HG03064 (cell line): ENCODE data around the gene ZP1.

Source experiments
- ATAC-seq: cut with Tn5 transposase; IDR thresholded peaks from one replicate; pipeline ENCODE4 v1.9.1; 2021; ENCODE audit warnings: low read depth; ENCODE audit not compliant: unreplicated experiment

Gene ZP1

GRCh38 chr11:60844045-60844869, 23.1 kb upstream of the ZP1 start:
- no peak for ATAC-seq

- ATAC-seq, result no peak
Measured at GRCh38 chr11:60844870-60845221, 22.5 kb upstream of the ZP1 start.

- no peak for ATAC-seq
Measured at GRCh38 chr11:60845338-60845737, 22.0 kb upstream of the ZP1 start.

GRCh38 chr11:60847281-60847680, 20.1 kb upstream of the ZP1 start:
- no peak for ATAC-seq

GRCh38 chr11:60847896-60848295, 19.4 kb upstream of the ZP1 start:
- ATAC-seq, result no peak

DNA sequence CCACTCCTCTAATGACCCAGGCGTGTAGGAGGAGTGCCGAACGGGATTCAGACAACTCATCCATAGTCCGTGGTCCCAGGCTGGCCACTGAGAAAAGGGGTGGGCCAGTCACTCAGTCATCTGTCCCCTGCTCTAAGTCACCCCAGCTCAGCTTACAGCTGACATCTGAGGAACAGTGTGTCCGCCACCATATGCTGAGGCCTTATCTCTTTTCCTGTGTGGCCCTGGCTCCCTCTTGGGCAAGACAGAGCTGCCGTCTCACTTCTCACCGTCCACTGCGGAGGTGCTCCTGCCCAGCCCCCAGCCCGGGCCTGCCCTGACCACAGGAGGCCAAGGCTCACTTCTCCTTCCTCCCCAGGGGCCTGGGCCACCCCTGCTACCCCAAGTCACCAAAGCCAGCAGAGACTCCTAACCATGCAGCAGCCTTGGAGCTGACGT, 18.6 kb upstream of the ZP1 start:
- ATAC-seq, result no peak

DNA sequence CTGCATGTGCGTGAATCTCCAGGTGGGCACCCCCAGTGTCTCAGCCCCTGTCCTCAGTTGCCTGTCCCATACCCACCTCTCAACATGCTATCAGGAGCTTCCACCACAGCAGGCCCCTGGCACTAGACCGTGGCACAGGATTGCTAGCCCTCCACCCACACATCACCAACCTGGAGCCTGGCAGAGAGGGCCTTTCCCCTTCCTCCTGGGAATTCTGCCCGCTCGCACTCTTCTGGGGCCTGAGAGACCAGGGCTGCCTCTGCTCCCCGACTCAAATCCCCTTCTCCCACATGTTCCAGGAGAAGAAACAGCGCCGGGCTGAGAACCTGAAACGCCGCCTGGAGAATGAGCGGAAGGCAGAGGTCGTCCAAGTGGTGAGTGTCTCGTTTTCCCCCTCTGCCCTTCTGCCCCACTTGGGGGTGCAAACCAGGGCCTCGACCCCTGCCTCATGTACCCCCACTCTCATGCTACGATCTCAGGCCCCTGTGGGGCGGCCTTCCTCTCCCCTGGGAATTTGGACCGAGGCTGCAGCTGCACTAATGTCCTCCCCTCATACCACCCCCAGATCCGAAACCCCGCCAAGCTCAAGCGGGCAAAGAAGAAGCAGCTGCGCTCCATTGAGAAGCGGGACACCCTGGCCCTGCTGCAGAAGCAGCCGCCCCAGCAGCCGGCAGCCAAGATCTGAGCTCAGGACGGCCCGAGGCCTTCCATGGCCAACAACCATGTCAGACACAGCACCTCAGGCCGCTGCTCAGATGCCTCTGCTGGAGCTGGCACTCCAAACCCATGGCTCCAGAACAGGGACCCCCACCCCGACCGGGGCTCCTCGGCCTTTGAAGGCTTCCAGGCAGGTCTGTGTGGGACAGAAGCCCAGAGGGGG, 17.5 kb upstream of the ZP1 start:
- no peak for ATAC-seq

DNA sequence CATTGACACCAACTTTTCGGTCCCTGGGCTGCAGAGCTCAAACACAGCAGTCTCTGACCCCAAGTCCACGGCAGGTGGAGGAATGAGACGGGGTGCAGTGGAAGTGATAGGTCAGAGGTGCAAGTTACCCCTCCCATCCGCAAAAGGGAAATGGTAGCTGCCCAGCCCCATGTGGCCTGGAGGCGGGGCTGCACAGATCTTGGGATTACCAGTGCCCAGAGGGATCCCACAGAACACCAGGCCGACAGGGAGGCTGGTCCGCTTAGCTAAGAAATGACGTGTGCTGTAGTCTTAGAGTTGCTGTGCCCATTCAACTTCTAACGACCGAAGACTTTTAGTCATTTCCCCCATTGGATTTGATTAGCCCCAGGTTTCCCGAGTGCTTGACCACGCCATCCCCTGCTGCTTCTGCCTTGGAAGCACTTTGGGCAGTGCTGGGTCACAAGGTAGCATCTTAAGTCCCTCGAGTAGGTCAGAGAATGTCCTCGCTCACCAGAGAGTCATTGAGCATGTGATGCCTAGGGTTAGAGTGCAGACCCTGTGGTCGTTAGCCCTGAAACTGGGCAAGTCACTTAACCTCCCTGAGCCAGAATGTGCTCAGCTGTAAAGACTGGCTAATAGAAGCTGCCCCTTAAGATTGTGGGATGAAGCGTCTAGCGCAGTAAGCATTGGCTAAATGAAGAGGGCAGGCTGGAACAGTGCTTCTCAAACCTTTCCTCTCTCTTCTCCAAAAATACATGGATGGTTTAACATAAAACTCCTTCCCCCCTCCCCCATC, 15.8 kb upstream of the ZP1 start:
- no peak for ATAC-seq

- no peak for ATAC-seq
Measured at GRCh38 chr11:60852117-60852981, 15.0 kb upstream of the ZP1 start.

- no peak for ATAC-seq
Measured at GRCh38 chr11:60852982-60853950, 14.1 kb upstream of the ZP1 start.

DNA sequence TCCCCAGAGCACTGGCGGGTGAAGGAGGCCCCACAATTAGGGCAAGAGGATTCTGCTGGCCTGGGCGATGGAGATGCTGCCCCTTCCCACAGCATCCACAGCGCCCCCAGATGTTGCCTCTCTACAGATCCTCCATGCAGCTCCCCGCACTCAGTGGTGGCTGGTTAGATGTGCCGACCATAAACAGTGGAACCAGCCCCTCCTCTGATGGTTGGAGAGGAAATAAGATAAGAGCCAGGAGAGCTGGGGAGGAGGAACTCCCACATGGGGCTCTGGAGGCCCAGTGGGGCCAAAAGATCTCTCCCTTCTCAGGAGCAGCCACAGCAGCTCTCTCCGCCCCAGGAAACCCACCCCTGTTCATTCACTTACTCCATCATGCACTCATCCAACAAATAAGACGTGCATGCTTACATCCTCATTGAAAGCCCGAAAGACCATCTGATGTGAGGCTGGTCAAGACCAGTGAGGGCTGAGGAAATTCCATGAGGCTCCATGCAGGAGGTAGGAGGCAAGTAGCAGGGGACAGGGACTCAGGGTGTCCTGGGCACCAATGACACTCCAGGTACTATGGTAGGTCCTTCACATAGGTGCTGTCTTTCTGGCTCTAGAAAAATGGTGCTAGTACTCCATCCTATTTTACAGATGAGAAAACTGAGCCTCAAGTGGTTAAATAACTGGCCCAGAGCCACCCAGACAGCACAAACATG, 13.0 kb upstream of the ZP1 start:
- ATAC-seq, result no peak

DNA sequence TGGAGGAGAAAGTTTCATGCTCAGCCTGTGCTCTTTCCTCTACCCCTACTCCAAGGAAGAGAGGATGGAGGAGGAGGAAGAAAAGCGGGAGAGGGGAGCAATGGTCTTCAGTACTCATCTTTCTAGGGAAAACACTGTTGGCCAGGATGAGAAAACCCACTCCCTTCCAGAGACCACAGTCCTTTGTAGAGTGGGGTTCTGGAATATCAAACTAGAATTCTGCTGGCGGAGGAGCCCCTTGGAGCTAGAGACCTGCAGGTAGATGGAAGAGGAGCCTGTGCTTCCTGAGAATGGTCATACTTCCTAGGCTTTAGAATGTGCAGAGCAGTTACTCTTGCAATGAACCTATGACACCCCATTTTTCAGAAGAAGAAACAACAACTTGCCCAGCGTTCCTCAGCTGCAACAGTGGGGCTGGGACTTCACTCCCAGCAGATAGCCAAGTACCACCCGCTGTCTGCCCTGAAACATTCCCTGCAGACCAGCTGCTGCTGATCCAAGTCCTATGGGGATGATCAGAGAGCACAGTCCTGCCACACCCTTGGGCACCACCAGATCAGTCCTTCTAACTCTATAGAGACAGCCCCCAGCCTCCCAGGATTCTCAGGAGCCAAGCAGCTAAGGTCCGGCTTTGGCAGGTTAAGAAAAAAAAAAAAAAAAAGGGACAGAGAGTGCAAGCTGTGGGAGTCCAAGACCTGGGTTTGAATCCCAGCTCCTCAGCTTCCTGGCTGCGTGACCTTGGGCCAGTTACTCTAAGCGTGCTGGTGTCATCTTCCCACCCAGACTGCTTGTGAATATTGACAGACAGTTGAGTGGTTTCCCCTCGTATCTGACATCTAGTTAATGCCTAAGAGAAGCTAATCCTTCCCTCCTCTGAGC, 12.3 kb upstream of the ZP1 start:
- ATAC-seq, result no peak

- ATAC-seq, result no peak
Measured at GRCh38 chr11:60855726-60856633, 11.4 kb upstream of the ZP1 start, which contains the start of gene PTGDR2. Gene PTGDR2, minus strand, starts transcription at chr11:60855950. Its CDS starts 2,228 bp downstream, at chr11:60853722.

DNA sequence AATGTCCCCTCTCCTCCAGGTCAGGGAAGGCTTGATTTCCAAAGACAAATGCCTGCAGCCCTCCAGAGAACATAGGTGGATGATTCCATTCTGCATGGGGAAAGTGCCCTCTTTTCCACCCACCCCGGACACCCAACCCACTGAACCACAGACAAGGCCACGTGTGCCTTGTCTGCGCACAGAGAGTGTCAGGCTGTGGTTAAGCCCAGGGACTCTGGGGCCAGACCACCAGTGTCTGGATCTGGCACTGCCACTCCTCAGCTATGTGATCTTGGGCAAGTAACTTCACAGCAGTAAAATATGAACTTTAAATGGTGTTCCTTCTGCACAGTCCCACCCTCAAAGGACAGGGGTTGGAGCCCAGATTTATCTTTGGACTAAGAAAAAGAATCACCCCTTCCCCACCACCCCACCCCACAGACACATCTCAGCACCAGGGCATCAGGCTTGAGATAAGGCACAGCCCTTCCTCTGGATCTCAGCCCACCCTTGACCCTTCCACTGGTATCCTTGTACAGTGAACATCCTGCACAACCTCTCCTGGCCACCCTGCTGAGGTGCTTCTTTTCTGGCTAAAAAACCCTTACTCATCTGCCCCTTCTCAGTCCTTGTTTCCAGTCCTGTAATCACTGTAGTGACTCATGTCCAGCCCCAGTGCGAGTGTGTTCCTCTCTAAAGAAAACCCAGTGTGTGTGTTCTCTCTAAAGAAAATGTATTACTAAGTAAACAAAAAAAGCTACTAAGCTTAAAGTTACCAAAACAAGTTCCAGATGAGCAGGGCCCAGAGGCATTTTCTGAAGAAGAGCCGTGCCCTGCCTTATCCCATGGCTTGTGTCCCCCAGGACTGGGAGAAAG, 9.7 kb upstream of the ZP1 start:
- no peak for ATAC-seq

DNA sequence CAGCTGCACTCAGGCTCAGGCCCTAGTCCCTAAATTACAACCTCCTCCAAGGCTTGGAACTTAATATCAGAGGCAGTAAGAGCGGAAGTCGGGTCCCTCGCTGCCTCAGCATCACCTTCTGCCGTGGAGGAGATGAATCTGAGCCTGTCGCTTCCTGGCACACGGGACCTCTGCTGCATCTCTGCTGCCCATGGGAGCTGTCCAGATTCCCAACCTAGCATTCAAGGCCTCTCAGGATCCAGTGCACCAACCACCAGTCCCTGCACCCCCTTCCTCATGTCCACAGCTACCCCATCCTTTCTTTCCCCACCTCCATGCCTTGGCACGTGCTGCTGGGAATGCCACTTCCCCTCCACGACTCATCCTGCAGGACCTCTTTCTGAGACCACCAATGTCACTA, 9.1 kb upstream of the ZP1 start:
- no peak for ATAC-seq
